H1 (cell line): Measurements from ENCODE around the gene CENPC. TPM values are rescaled to one million over a fixed set of nuclear protein-coding genes. Genes with fewer than 3 reads are reported as not detected.

ENCODE experiments used
- CTCF ChIA-PET: fragments of 300-600 bp; sonication (Branson Sonifier 250); formaldehyde crosslinking; loops from one replicate; lab custom pipeline; 2021; ENCODE audit not compliant: partially characterized antibody; lab: Charles Lee
- POLR2A ChIA-PET: fragments of 300-600 bp; sonication (Branson Sonifier 250); formaldehyde crosslinking; loops from one replicate; lab custom pipeline; 2021; ENCODE audit warnings: inconsistent platforms; ENCODE audit not compliant: partially characterized antibody; lab: Charles Lee
- DNase-seq, 2 experiments: peaks; one replicate each; pipeline versions ENCODE4 v3.0.0 to v3.0.0-alpha.2; 2010 to 2022; ENCODE audit warnings: low spot score in 2 of 2, low read depth in 1 of 2, mixed read lengths in 1 of 2
- FAIRE-seq: peaks from 2 replicates; lab custom pipeline; 2011; peaks lifted over from hg19 to GRCh38; lab: Jason Lieb, UNC
- H2AFZ ChIP-seq: 2 replicates; pipeline ENCODE4 v1.8.1; 2012; ENCODE audit warnings: low read length, inconsistent platforms
- H2AK5ac ChIP-seq: 2 replicates; pipeline ENCODE4 v1.6.1; 2013; ENCODE audit warnings: low read depth, low read length
- H2BK120ac ChIP-seq: replicated peaks from 2 replicates; pipeline ENCODE3; 2013; ENCODE audit warnings: low read depth, low read length, inconsistent platforms
- H2BK12ac ChIP-seq: 2 replicates; pipeline ENCODE4 v1.6.1; 2013; ENCODE audit warnings: low read depth, low read length
- H2BK15ac ChIP-seq: 2 replicates; pipeline ENCODE4 v1.6.1; 2013; ENCODE audit warnings: low read length
- H2BK20ac ChIP-seq: 2 replicates; pipeline ENCODE4 v1.6.1; 2013; ENCODE audit warnings: low read length
- H2BK5ac ChIP-seq: 2 replicates; pipeline ENCODE4 v1.6.1; 2013; ENCODE audit warnings: low read depth, low read length
- H3K14ac ChIP-seq: 2 replicates; pipeline ENCODE4 v1.6.1; 2013; ENCODE audit warnings: inconsistent platforms; ENCODE audit not compliant: insufficient read length
- H3K18ac ChIP-seq: 2 replicates; pipeline ENCODE4 v1.6.1; 2013; ENCODE audit warnings: low read length; ENCODE audit errors: extremely low read depth
- H3K23ac ChIP-seq: 2 replicates; pipeline ENCODE4 v1.6.1; 2013; ENCODE audit warnings: inconsistent platforms; ENCODE audit not compliant: insufficient read length
- H3K23me2 ChIP-seq: 2 replicates; pipeline ENCODE4 v1.6.1; 2013; ENCODE audit warnings: low read depth, low read length
- H3K27ac ChIP-seq: 2 replicates; pipeline ENCODE4 v1.6.1; 2011; ENCODE audit warnings: low read depth, low read length, inconsistent platforms
- H3K27me3 ChIP-seq, 4 experiments: replicated peaks in 1 of 4; 1 replicate in 1 of 4; 2 replicates in 3 of 4; pipeline versions ENCODE4 v1.6.1 to v1.8.1; 2011 to 2013; ENCODE audit warnings: low read length in 3 of 4, mild to moderate bottlenecking in 3 of 4, inconsistent platforms in 2 of 4, mixed read lengths in 2 of 4, moderate library complexity in 1 of 4; ENCODE audit not compliant: control insufficient read depth in 3 of 4, insufficient read depth in 3 of 4; ENCODE audit errors: extremely low read depth in 1 of 4
- H3K36me3 ChIP-seq, 4 experiments: 2 replicates each; pipeline versions ENCODE4 v1.6.1 to v1.8.1; 2011 to 2013; ENCODE audit warnings: mild to moderate bottlenecking in 4 of 4, low read length in 3 of 4, moderate library complexity in 2 of 4, control low read depth in 1 of 4, inconsistent platforms in 1 of 4; ENCODE audit not compliant: insufficient read depth in 4 of 4, control insufficient read depth in 2 of 4
- H3K4ac ChIP-seq: replicated peaks from 2 replicates; pipeline ENCODE3; 2013; ENCODE audit warnings: low read length, low read depth, mixed read lengths, inconsistent platforms; ENCODE audit not compliant: insufficient read length
- H3K4me1 ChIP-seq, 4 experiments: replicated peaks in 1 of 4; 1 replicate in 1 of 4; 2 replicates in 3 of 4; pipeline versions ENCODE4 v1.6.1 to v1.8.1; 2011 to 2013; ENCODE audit warnings: low read length in 3 of 4, inconsistent platforms in 2 of 4, mixed read lengths in 1 of 4; ENCODE audit not compliant: insufficient read depth in 4 of 4, control insufficient read depth in 3 of 4
- H3K4me2 ChIP-seq, 2 experiments: 2 replicates each; pipeline versions ENCODE4 v1.6.1 to v1.8.1; 2011 to 2013; ENCODE audit warnings: low read depth in 2 of 2, low read length in 2 of 2, control low read depth in 1 of 2, inconsistent platforms in 1 of 2, mild to moderate bottlenecking in 1 of 2; ENCODE audit not compliant: insufficient read depth in 1 of 2
- H3K4me3 ChIP-seq, 4 experiments: fragments of 200-600, 300-600 bp in 1 of 4; sonication (generic), shearing (Covaris generic), sonication (Bioruptor Twin) in 1 of 4; 2 replicates each; pipeline versions ENCODE4 v1.5.1 to v1.8.1; 2011 to 2016; ENCODE audit warnings: low read length in 4 of 4, low read depth in 3 of 4, control low read depth in 2 of 4, inconsistent platforms in 2 of 4, mild to moderate bottlenecking in 2 of 4, mixed read lengths in 1 of 4, moderate library complexity in 1 of 4; ENCODE audit not compliant: insufficient read depth in 2 of 4; ENCODE audit errors: extremely low read depth in 1 of 4
- H3K56ac ChIP-seq: replicated peaks from 2 replicates; pipeline ENCODE3; 2013; ENCODE audit warnings: low read depth, mild to moderate bottlenecking, mixed read lengths, low read length, inconsistent platforms; ENCODE audit not compliant: insufficient read length
- H3K79me1 ChIP-seq: 2 replicates; pipeline ENCODE4 v1.6.1; 2013; ENCODE audit warnings: low read depth, low read length, control low read depth
- H3K79me2 ChIP-seq, 2 experiments: 2 replicates each; pipeline versions ENCODE4 v1.6.1 to v1.8.1; 2012 to 2013; ENCODE audit warnings: low read length in 2 of 2, mild to moderate bottlenecking in 2 of 2, inconsistent platforms in 1 of 2; ENCODE audit not compliant: insufficient read depth in 2 of 2, control insufficient read depth in 1 of 2
- H3K9ac ChIP-seq, 4 experiments: replicated peaks in 1 of 4; 1 replicate in 1 of 4; 2 replicates in 3 of 4; pipeline versions ENCODE4 v1.6.1 to v1.8.1; 2011 to 2013; ENCODE audit warnings: low read depth in 3 of 4, low read length in 3 of 4, control low read depth in 2 of 4, mild to moderate bottlenecking in 2 of 4, moderate library complexity in 2 of 4, inconsistent platforms in 1 of 4; ENCODE audit errors: extremely low read depth in 1 of 4
- H3K9me3 ChIP-seq, 2 experiments: 2 replicates each; pipeline versions ENCODE4 v1.6.1 to v1.8.1; 2012 to 2013; ENCODE audit warnings: mild to moderate bottlenecking in 2 of 2, moderate library complexity in 2 of 2, control low read depth in 1 of 2, inconsistent platforms in 1 of 2, low read depth in 1 of 2, low read length in 1 of 2, mixed read lengths in 1 of 2; ENCODE audit not compliant: insufficient read depth in 2 of 2
- H4K20me1 ChIP-seq, 2 experiments: replicated peaks in 1 of 2; 2 replicates each; pipeline versions ENCODE3 to v1.8.1; 2011 to 2013; ENCODE audit warnings: inconsistent platforms in 2 of 2, low read length in 2 of 2, mild to moderate bottlenecking in 1 of 2; ENCODE audit not compliant: insufficient read depth in 2 of 2, control insufficient read depth in 1 of 2
- H4K5ac ChIP-seq: 2 replicates; pipeline ENCODE4 v1.6.1; 2013; ENCODE audit warnings: low read length, low read depth, mixed read lengths, inconsistent platforms; ENCODE audit not compliant: insufficient read length
- H4K8ac ChIP-seq: 2 replicates; pipeline ENCODE4 v1.8.0; 2013; ENCODE audit warnings: mild to moderate bottlenecking, moderate library complexity, low read length, inconsistent platforms; ENCODE audit not compliant: insufficient read depth; ENCODE audit errors: extremely low read depth
- H4K91ac ChIP-seq: replicated peaks from 2 replicates; pipeline ENCODE3; 2013; ENCODE audit warnings: low read length, mixed read lengths, inconsistent platforms; ENCODE audit not compliant: insufficient read length
- BCL11A ChIP-seq, 2 experiments: IDR thresholded peaks; one replicate each; pipeline ENCODE4 v1.6.1; 2011; ENCODE audit warnings: low read depth in 2 of 2, low read length in 2 of 2, mild to moderate bottlenecking in 2 of 2
- CBX5 ChIP-seq: fragments of 300-800, 300-1000 bp; sonication (generic); IDR thresholded peaks from 2 replicates; pipeline ENCODE4 v1.7.1; 2016; ENCODE audit warnings: antibody characterized with exemption, low read length, low read depth
- CTBP2 ChIP-seq: IDR thresholded peaks from 2 replicates; pipeline ENCODE4 v1.7.0; 2011; ENCODE audit warnings: borderline replicate concordance, mild to moderate bottlenecking, moderate library complexity, mixed read lengths, low read length; ENCODE audit not compliant: insufficient read depth, insufficient read length
- EGR1 ChIP-seq: IDR thresholded peaks from 2 replicates; pipeline ENCODE4 v1.6.1; 2011; ENCODE audit warnings: low read depth, low read length, borderline replicate concordance
- KDM5A ChIP-seq: fragments of 200-600 bp; IDR thresholded peaks from 2 replicates; pipeline ENCODE4 v1.7.1; 2012; ENCODE audit warnings: mild to moderate bottlenecking, low read length, inconsistent platforms, mixed read lengths
- POLR2AphosphoS5 ChIP-seq: IDR thresholded peaks from 2 replicates; pipeline ENCODE4 v1.6.1; 2011; ENCODE audit warnings: low read depth, low read length
- SAP30 ChIP-seq: fragments of 300-600 bp; sonication (generic); IDR thresholded peaks from 2 replicates; pipeline ENCODE4 v1.7.1; 2012; ENCODE audit warnings: low read length, moderate library complexity, mild to moderate bottlenecking, inconsistent platforms; ENCODE audit not compliant: insufficient read depth, insufficient replicate concordance
- SIN3A ChIP-seq, 2 experiments: IDR thresholded peaks in 1 of 2; conservative IDR thresholded peaks in 1 of 2; 2 replicates each; pipeline ENCODE4 v1.6.1; 2011 to 2012; ENCODE audit warnings: low read length in 2 of 2, improper control_type of control experiment in 1 of 2, low read depth in 1 of 2, mild to moderate bottlenecking in 1 of 2
- SIRT6 ChIP-seq: IDR thresholded peaks from one replicate; pipeline ENCODE4 v1.7.1; 2012; ENCODE audit warnings: low read length, inconsistent platforms
- SUZ12 ChIP-seq: fragments of 200-600 bp; sonication (generic); IDR thresholded peaks from 2 replicates; pipeline ENCODE4 v1.6.1; 2012; ENCODE audit warnings: mild to moderate bottlenecking, inconsistent platforms, low read length, moderate library complexity, mixed read lengths
- ZNF274 ChIP-seq: IDR thresholded peaks from 2 replicates; pipeline ENCODE4 v1.7.0; 2012; ENCODE audit warnings: low read length, borderline replicate concordance; ENCODE audit errors: extremely low read depth
- WGBS, 2 experiments: shearing (Covaris generic) in 1 of 2; methylation state at CpG; one replicate each; pipeline versions ENCODE4 v1.1.6 to v1.1.7; 2013 to 2015; ENCODE audit warnings: low lambda C conversion rate in 2 of 2, mixed read lengths in 2 of 2, inconsistent platforms in 1 of 2, low coverage in 1 of 2, missing lambda C conversion rate in 1 of 2; ENCODE audit not compliant: insufficient replicate concordance in 2 of 2, insufficient coverage in 1 of 2, insufficient read length in 1 of 2; ENCODE audit errors: extremely low coverage in 1 of 2, missing lambda C conversion rate in 1 of 2; 5-methylcytosine and 5-hydroxymethylcytosine counted together
- polyA plus RNA-seq, 7 experiments: library from polyadenylated mRNA; depleted of rRNA in 3 of 7; stranded (reverse) in 5 of 7; unstranded in 2 of 7; fragments of >200 nt in 5 of 7; fragments of 200-250 nt in 2 of 7; gene quantifications; 1 replicate in 5 of 7; 2 replicates in 1 of 7; 4 replicates in 1 of 7; pipeline versions ENCODE4 v1.2.1 to v1.2.3, GENCODE V29; 2011 to 2013; ENCODE audit warnings: missing spikeins in 2 of 7, mixed read lengths in 2 of 7
- total RNA-seq: library from RNA; stranded (reverse); fragmentation: NEBNext Ultra II Directional; extraction: Animal tissue kit (Norgen Biotek cat#: 25700); gene quantifications from 2 replicates; pipeline ENCODE4 v1.2.1, GENCODE V29; 2021

CENPC gene
- total and polyA plus RNA-seq, 2 of the 8 experiments (the other 6 are each of a cell fraction or from before 2014, with no cell fraction given), result 2.8 to 15.7 TPM

DNA sequence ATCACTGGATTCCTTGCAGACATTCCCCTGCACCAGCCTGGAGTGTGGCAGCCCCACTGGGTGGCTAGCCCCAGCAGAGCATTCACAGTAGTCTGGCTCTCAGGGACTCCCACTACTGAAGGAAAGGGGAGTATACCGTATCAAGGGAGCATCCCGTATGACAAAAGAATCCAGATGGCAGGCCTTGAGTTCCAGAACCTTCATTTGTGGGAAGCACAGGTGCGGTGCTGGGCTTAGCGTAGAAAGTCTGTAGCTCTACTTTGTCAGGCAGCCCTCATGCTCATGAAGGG, 79.6 kb downstream of the CENPC start:
- no peak overlapping the region for H2BK120ac ChIP-seq
- no peak overlapping the region for H3K4me3 ChIP-seq
- no peak for TF ChIP-seq CBX5
- TF ChIP-seq BCL11A (IDR thresholded peaks at IDR 0.05; ENCODE audit: low read depth in 2 of 2, low read length in 2 of 2), result no peak
- TF ChIP-seq ZNF274, result no peak
- TF ChIP-seq EGR1, result no peak
- TF ChIP-seq KDM5A, result no peak
- no peak for TF ChIP-seq SIRT6
- TF ChIP-seq SIN3A (conservative IDR thresholded peaks at IDR 0.05 in 1 of 2, IDR thresholded peaks at IDR 0.05 in 1 of 2; ENCODE audit: low read depth in 1 of 2, low read length in 2 of 2), result no peak
- TF ChIP-seq POLR2AphosphoS5, result no peak
- TF ChIP-seq CTBP2, result no peak
- TF ChIP-seq SUZ12, result no peak
- no peak for TF ChIP-seq SAP30
- H2AFZ ChIP-seq, result no peak overlapping the region
- no peak overlapping the region for H4K91ac ChIP-seq
- no peak overlapping the region for H2BK15ac ChIP-seq
- H3K23me2 ChIP-seq, result no peaks in the 10 kb centered on the region
- no peak overlapping the region for H3K18ac ChIP-seq
- no peaks in the 10 kb centered on the region for H3K9me3 ChIP-seq
- H4K20me1 ChIP-seq, result peaks cover 0 to 2% of the 10 kb centered on the region in 2 experiments
- H3K4me2 ChIP-seq, result no peak overlapping the region
- H3K4me1 ChIP-seq, result no peaks in the 10 kb centered on the region
- H3K14ac ChIP-seq, result no peak overlapping the region
- ChIA-PET POLR2A (interaction anchor here (1.2 kb wide), 1 partner anchor 13 kb away, joined by 3 read pairs; no protein-coding TSS in a partner anchor), CTCF (no interaction called here)
- no peak overlapping the region for H3K27ac ChIP-seq
- H3K23ac ChIP-seq, result no peak overlapping the region
- no peak overlapping the region for H2BK20ac ChIP-seq
- no peak overlapping the region for H3K4ac ChIP-seq
- no peak overlapping the region for H3K9ac ChIP-seq
- H2BK5ac ChIP-seq, result no peak overlapping the region; the same call in 1 of the 2 replicates
- H2AK5ac ChIP-seq, result no peak overlapping the region
- no peak overlapping the region for H4K8ac ChIP-seq
- H3K27me3 ChIP-seq, result no peaks in the 10 kb centered on the region
- DNase-seq (no peak), FAIRE-seq (no peak)
- no peak overlapping the region for H4K5ac ChIP-seq
- 83% methylated on average over 4 of the region's 4 CpGs; no CpG with 5 or more reads in 1 of the 2 experiments for WGBS, 2 experiments
- H3K36me3 ChIP-seq, result no peaks in the 10 kb centered on the region
- no peaks in the 10 kb centered on the region for H3K79me1 ChIP-seq
- no peak overlapping the region for H3K56ac ChIP-seq
- no peaks in the 10 kb centered on the region for H3K79me2 ChIP-seq
- no peak overlapping the region for H2BK12ac ChIP-seq
